Panc1 (cell line): ENCODE data around the gene LRRFIP1. TPM values are rescaled to one million over a fixed set of nuclear protein-coding genes. Genes with fewer than 3 reads are reported as not detected.

Experiments
- ATAC-seq: fragments of 200-7000 bp; cut with Tn5 transposase; 2 replicates; pipeline ENCODE4 v1.9.1; 2020; ENCODE audit warnings: mild to moderate bottlenecking, moderate library complexity
- BruUV-seq: library from RNA; stranded (reverse); fragments of 400-500 nt; replicated peaks from 2 replicates; lab custom pipeline; 2021; lab: Mats Ljungman, UMichigan
- CTCF ChIA-PET: fragments of 300-600 bp; sonication (Branson Sonifier 250); formaldehyde crosslinking; loops from one replicate; lab custom pipeline; 2022; ENCODE audit warnings: antibody characterized with exemption; lab: Charles Lee
- POLR2A ChIA-PET: fragments of 300-600 bp; sonication (Branson Sonifier 250); formaldehyde crosslinking; loops from one replicate; lab custom pipeline; 2022; ENCODE audit warnings: antibody characterized with exemption; lab: Charles Lee
- DNase-seq: peaks from one replicate; pipeline ENCODE4 v3.0.0-alpha.2; 2010; ENCODE audit warnings: low read depth, low spot score
- H3K27ac ChIP-seq: 2 replicates; pipeline ENCODE4 v1.5.1; 2011; ENCODE audit warnings: mild to moderate bottlenecking, low read length, inconsistent platforms
- H3K27me3 ChIP-seq: fragments of 200-500 bp; sonication (Bioruptor generic); 2 replicates; pipeline ENCODE4 v1.6.0; 2014; ENCODE audit warnings: low read length, inconsistent platforms; ENCODE audit not compliant: control insufficient read depth, insufficient read depth
- H3K36me3 ChIP-seq: fragments of 200-500 bp; sonication (Bioruptor generic); 2 replicates; pipeline ENCODE4 v1.5.1; 2014; ENCODE audit warnings: inconsistent platforms, mild to moderate bottlenecking, low read length, moderate library complexity; ENCODE audit not compliant: control insufficient read depth, insufficient read depth
- H3K4me1 ChIP-seq: 2 replicates; pipeline ENCODE4 v1.5.1; 2011; ENCODE audit warnings: inconsistent platforms, mild to moderate bottlenecking, low read length, moderate library complexity; ENCODE audit not compliant: control insufficient read depth, insufficient read depth
- H3K4me3 ChIP-seq, 2 experiments: 2 replicates each; pipeline ENCODE4 v1.5.1; 2011 to 2012; ENCODE audit warnings: low read depth in 2 of 2, low read length in 2 of 2, mild to moderate bottlenecking in 2 of 2, inconsistent platforms in 1 of 2, moderate library complexity in 1 of 2
- H3K9me3 ChIP-seq: fragments of 200-500 bp; sonication (Bioruptor generic); 2 replicates; pipeline ENCODE4 v1.5.1; 2014; ENCODE audit warnings: low read depth, mild to moderate bottlenecking, inconsistent platforms, low read length, moderate library complexity; ENCODE audit not compliant: control insufficient read depth, insufficient read depth
- CTCF ChIP-seq: fragments of 450-650 bp; IDR thresholded peaks from 2 replicates; pipeline ENCODE4 v1.5.1; 2017; ENCODE audit warnings: mild to moderate bottlenecking
- POLR2AphosphoS5 ChIP-seq: IDR thresholded peaks from 2 replicates; pipeline ENCODE4 v1.6.1; 2012; ENCODE audit warnings: mild to moderate bottlenecking, low read depth, low read length, moderate library complexity
- REST ChIP-seq, 2 experiments: IDR thresholded peaks; 2 replicates each; pipeline ENCODE4 v1.6.1; 2011 to 2012; ENCODE audit warnings: low read depth in 2 of 2, control low read depth in 1 of 2, low read length in 1 of 2, mild to moderate bottlenecking in 1 of 2, moderate library complexity in 1 of 2; ENCODE audit not compliant: insufficient read depth in 1 of 2
- SIN3A ChIP-seq: IDR thresholded peaks from 2 replicates; pipeline ENCODE4 v1.6.1; 2012; ENCODE audit warnings: low read depth, mild to moderate bottlenecking, low read length, moderate library complexity, borderline replicate concordance; ENCODE audit not compliant: insufficient read depth
- TCF7L2 ChIP-seq: IDR thresholded peaks from 2 replicates; pipeline ENCODE4 v1.6.1; 2011; ENCODE audit warnings: mild to moderate bottlenecking, low read depth, low read length, inconsistent platforms
- in situ Hi-C: cut with HindIII; loops from 2 replicates; pipeline ENCODE4 v1.10.0; 2016; ENCODE audit warnings: low sequenced_read_pairs, low pct_unique_long_range_greater_than_20kb
- intact Hi-C: fragments of 100-400 bp; cut with micrococcal nuclease; formaldehyde crosslinking; loops from one replicate; pipeline ENCODE4 v1.10.0; 2022; ENCODE audit not compliant: unreplicated experiment
- total RNA-seq: library from RNA; stranded (reverse); gene quantifications from one replicate; pipeline ENCODE4 v1.2.1, GENCODE V29; 2021; ENCODE audit not compliant: unreplicated experiment

LRRFIP1 gene
- total RNA-seq, 1 experiment from 2014 or later, result 121 TPM

- TF ChIP-seq TCF7L2 (no peak), CTCF (no peak), SIN3A (no peak), POLR2AphosphoS5 (no peak), REST (IDR thresholded peaks at IDR 0.05; ENCODE audit: insufficient read depth in 1 of 2, low read depth in 2 of 2, low read length in 1 of 2) (no peak)
- H3K27me3 ChIP-seq, result no peaks in the 10 kb centered on the region
- in situ Hi-C loops (no loop called here), intact Hi-C loops (no loop called here)
- no peak overlapping the region for H3K27ac ChIP-seq
- H3K9me3 ChIP-seq, result no peaks in the 10 kb centered on the region
- H3K4me1 ChIP-seq, result no peaks in the 10 kb centered on the region
- DNase-seq, result no peak
- ChIA-PET POLR2A (no interaction called here), CTCF (no interaction called here)
- H3K36me3 ChIP-seq, result peaks cover 29% of the 10 kb centered on the region
- ATAC-seq, result 0 out of 2 replicates have a peak, but pooled peaks have one; percentile 38
- H3K4me3 ChIP-seq, result no peak overlapping the region
- BruUV-seq, result no TSS peak
These were observed 125.4 kb downstream of the LRRFIP1 start for GRCh38 chr2:237752761-237753165.

- BruUV-seq, result no TSS peak
- in situ Hi-C loops, result no loop called here
- TF ChIP-seq CTCF (no peak), POLR2AphosphoS5 (no peak)
- intact Hi-C loops, result no loop called here
- H3K27me3 ChIP-seq, result no peaks in the 10 kb centered on the region
- no peak for DNase-seq
- CTCF ChIA-PET, result no interaction called here
- H3K9me3 ChIP-seq, result no peaks in the 10 kb centered on the region
- H3K27ac ChIP-seq, result no peak overlapping the region
- POLR2A ChIA-PET, result no interaction called here
- peaks cover 32% of the 10 kb centered on the region for H3K36me3 ChIP-seq
- H3K4me3 ChIP-seq, result no peak overlapping the region
- no peak for ATAC-seq
- H3K4me1 ChIP-seq, result no peaks in the 10 kb centered on the region
These were observed 126.8 kb downstream of the LRRFIP1 start for GRCh38 chr2:237754182-237754581.
